GM21737 (cell line): ENCODE results near the gene C1QTNF8.

Experiments
- ATAC-seq: cut with Tn5 transposase; IDR thresholded peaks from one replicate; pipeline ENCODE4 v1.9.1; 2021; ENCODE audit warnings: mild to moderate bottlenecking, moderate library complexity; ENCODE audit not compliant: unreplicated experiment

Gene C1QTNF8

DNA sequence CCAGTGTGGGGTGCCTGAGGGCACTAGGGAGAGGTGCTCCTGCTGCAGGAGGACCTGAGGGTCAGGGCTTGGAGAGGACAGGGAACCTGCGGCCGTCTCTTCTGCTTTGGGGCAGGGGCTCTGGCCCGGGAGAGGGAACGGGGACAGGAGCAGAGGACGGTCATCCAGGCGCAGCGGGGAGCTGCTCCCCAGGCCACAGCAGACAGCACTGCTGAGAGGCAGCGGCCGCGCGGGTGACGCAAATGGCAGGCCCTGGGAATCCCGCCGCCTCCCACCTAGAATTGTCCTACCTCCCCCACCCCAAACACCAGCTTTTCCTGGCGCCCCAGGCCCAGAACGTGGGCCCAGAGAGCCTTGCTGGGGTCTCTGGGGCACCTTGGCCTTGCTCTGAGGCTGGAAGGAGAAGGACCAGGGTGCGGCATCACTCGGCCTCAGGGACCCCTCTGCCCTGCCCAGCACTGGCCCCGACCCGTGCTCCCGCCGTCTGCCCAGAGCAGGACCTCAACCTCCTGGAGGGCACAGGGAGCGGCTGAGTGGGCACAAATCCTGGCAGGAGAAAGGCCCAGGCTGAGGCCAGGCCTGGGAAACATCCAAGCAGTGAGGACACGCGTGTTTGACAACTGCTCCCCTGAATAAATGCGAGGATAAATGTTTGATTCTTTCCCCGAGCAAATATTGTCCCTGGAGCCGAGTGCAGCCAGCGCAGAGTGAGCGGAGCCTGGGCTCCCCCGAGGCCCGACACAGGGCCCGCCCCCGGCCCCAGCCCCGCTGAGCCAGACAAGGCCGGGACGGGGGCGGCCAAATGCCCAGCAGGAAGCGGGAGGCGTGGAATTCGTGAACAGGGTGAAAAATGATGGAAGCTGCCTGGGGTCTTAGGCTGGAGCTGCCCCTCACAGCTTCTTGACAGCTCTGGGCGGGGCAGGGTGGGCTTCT, 15.0 kb downstream of the C1QTNF8 start:
- ATAC-seq, result no peak

DNA sequence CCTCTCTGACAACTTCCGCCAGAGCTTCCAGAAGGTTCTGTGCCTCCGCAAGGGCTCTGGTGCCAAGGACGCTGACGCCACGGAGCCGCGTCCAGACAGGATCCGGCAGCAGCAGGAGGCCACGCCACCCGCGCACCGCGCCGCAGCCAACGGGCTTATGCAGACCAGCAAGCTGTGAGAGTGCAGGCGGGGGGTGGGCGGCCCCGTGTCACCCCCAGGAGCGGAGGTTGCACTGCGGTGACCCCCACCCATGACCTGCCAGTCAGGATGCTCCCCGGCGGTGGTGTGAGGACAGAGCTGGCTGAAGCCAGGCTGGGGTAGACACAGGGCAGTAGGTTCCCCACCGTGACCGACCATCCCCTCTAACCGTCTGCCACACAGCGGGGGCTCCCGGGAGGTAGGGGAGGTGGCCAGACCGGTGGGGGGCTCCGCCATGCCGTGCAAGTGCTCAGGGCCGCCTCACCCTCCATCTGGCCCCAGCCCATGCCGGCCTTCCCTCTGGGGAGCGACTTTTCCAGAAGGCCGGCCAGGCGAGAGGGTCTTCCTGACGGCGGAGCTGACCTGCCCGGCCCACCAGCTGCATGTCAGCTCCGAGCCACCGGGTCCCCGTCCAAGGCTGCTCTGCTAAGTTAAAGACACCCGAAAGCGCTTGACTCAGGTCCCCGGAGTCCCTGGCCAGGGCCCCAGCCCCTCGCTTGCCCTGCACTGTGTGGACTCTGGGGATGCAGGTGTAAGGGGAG, 16.1 kb downstream of the C1QTNF8 start:
- no peak for ATAC-seq

DNA sequence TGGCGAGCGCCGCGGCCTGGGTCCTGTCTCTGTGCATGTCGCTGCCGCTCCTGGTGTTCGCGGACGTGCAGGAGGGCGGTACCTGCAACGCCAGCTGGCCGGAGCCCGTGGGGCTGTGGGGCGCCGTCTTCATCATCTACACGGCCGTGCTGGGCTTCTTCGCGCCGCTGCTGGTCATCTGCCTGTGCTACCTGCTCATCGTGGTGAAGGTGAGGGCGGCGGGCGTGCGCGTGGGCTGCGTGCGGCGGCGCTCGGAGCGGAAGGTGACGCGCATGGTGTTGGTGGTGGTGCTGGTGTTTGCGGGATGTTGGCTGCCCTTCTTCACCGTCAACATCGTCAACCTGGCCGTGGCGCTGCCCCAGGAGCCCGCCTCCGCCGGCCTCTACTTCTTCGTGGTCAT, 16.7 kb downstream of the C1QTNF8 start:
- ATAC-seq, result no peak

DNA sequence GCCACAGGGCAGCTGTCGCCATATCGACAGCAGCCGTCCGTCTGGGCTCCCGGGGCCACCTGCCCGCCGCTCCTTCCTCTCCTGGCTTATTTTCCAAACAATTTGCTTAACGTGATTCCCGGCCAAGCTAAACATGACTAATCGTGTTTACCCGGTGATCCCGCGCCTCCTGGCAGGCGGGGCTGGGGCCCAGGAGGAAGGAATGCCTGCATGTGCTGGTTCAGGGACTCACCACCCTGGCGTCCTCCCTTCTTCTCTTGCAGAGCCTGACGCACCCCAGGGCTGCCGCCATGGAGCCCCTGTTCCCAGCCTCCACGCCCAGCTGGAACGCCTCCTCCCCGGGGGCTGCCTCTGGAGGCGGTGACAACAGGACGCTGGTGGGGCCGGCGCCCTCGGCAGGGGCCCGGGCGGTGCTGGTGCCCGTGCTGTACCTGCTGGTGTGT, 17.4 kb downstream of the C1QTNF8 start:
- no peak for ATAC-seq

DNA sequence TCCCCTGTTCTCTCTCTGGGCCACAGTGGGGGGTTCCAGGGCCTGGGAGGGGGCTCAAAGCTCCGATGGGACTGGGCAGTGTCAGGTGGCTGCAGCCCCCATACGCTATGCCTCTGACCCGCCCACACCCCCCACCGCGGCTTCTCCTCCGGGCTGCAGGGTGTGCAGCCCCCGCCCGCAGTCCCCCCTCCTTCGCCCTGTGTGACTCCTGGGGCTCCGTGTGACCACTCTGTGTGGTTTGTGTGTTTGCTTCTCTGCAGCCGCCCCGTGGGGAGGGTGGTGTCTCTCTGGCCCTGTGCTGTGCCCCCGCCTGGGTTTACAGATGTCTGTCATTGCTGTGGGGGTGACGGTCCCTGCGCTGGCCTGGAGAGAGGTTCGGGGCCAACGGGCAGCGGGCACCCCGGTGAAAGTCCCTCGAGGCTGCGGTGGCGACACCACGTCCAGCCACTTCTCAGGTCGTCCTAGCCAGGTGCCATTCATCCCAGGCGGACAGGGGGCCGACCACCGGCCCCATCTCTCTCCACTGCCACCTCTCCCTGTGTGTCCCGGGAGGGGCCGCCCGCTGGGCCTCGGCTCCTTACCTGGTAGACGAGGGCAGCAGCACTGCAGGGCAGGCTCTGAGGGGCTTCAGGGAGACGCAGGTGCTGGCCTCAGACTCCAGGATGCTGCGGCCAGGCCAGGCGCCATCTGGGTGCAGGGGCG, 18.0 kb downstream of the C1QTNF8 start:
- no peak for ATAC-seq

DNA sequence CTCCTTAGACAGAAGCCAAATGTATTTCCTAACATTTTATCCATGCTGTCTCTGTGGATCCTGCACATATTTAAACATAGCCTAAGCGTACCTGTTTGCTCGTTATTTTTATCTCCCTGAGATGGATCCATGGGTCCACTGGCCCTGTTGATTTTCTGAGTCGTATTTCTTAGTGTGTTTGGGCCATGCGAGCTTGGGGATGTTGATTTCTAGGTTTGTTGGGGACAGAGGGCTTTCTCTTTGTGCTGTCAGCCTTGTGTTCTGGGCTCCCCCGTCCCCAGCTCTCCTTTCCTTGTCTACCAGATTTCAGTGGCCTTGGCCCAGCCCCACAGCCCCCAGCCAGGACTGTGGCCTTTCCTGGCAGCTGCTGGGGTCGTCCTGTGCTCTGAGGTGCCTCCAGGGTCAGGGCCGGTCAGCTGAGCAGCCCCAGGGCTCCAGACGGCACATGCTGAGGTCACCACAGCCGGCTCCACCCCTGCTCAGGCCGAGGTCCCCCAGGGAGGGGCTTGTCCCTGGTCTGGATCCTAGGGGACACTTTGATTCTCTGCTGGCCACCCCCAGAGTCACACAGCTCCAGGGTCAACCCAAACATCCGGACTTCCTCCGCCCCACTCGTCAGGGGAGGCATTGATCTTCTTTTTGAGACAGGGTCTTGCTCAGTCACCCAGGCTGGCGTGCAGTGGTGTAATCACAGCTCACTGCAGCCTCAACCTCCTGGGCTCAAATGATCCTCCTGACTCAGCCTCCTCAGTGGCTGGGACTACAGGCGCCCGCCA, 19.1 kb downstream of the C1QTNF8 start:
- no peak for ATAC-seq

DNA sequence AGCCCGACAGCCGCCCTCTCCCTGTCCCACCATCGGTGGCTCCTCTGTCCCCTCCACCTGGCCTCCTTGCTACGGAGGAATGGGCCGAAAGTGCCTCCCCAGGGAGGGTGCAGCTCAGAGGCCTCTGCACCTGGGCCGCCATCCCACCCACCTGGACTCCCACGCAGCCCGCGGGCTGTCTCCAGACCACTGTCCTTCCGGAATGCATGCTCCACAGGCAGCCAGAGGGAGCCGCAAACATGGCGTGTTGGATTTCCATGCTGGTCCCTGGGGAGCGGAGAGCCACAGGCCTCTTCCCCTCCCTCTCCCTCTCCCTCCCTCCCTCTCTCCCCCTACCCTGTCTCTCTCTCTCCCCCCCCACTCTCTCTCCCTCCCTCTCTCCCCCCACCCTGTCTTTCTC, 20.5 kb downstream of the C1QTNF8 start:
- ATAC-seq, result no peak

DNA sequence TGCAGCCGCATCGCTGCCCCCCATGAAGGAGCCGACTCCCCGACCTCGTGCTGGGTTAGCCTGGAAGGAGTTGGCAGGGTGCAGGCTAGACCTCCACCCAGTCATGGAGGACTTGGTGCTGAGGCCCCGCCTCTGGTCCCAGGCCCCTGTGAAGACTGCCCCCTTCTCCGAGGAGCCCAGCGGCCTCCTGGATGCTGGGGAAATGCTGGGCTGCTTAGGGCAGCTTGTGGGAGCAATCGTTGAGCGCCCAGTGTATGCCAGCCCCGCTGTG, 21.7 kb downstream of the C1QTNF8 start:
- ATAC-seq, result no peak

DNA sequence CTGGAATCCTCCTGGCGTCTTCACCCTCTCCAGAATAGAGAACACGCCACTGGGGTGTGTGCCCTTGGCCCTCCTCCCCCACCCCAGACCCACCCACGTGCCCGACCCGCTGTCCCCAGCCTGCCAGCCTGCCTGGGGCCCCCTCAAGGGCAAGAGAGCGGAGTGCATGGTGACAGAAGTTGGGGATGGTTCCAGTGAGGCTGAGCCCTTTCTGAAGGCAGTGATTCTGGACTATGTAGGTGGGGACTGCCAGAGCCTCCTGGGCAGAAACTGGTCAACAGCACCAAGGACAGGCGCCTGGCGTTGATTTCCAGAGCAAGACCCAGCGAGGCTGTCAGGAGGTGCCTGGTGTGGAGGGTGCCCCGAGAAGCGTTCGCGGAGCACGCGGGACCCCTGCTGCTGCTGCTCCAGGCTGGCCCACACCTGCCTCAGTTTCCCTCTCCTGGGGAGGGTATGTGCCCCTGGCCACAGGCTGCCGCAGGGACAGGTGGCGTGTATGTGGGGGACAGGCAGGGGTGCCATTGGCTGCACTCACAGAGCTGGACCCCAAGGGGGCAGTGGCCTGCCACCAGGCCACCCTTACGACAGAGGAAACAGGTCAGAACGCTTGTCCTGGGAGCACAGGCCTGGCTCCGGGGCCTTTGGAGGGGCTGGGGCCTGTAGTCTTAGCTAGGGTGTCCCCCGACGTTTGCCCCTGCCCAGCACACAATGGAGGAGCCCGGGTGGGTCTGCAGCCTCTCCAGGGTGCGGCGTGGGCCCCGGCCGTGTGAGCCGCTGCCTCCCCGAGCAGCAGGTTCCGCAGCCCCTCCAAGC, 22.3 kb downstream of the C1QTNF8 start:
- ATAC-seq, result no peak

DNA sequence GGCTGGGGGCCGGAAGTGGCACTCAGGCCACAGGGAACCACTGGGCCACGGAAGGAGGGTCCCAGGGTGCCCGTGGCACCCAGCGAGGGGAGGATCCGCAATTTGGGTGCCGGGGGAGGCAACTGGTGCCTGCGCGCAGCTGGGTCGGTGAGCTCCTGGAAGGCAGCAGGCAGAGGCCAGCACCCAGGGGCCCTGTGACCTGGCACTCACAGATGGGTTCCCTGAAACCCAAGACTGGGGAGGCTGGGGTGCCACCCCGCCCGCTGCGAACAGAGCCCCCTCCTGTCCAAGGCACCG, 22.8 kb downstream of the C1QTNF8 start:
- no peak for ATAC-seq

DNA sequence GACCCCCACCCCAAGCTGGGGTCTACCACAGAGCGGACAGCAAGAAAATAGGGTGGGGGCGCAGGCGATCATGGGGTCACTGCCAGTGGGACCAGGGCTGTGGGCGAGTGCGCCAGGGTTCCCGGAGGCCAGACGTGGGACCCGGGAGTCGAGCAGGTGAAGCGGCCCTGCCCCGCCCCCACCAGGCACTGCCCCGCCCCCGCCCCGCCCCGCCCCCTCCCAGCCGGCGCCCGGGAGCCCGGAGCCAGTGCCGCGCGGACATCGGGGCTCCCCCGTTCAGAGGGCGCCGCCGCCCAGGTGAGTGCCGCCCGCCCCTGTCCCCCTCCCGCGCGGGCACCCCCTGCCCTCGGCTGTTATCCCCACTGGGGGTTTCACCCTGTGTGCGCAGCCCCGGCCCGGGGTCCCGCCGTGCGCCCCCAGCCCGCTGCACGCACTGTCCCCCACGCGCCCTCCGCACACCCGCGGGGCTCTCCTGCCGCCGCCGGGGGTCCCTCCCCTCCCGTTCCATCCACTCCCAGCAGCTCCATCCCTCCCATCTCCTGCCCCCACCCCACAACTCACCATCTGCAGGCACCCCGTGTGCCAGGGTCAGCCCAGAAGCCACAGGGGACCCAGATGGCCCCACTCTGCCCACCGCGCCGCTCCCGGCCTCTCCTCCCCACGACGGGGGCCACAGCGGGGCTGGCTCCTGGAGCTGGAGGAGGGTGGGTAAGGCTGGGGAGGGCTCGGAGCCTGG, 23.4 kb downstream of the C1QTNF8 start, which contains the start of gene SSTR5:
Gene SSTR5, plus strand, starts transcription at position 222 of the 736 bp plus-strand sequence. CDS start 6,122 bp downstream, outside the sequence.
- no peak for ATAC-seq

DNA sequence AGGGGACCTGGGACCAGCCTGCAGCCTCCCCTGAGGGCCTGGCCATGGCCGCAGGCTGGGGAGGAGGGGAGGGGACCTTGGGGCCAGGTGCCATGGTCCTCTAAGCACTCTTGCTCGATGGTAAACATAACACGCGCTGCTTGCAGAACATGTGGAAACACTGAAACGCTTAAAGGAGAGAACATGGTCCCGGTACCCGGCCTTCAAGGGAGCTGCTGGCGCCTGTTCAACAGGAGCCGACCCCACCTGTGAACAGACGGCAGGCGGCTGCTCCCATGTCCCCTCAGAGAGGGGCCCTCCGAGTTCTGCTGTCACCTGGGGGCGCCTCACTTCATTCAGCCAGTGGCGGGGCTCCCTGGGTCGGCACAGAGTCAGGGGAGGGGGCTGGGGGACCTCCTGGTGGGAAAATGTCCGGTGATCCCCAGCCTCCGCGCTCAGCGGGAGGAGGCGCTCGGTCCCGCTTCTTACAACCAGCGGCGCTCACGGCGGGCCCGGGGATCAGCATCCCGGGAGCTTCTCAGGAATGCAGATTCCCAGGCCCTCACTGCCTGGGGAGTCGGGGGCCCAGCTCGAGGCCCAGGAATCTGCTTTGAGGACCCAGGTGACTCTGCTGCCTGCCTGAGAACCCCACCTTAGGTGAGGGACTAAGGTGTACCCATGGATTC, 24.4 kb downstream of the C1QTNF8 start:
- no peak for ATAC-seq

DNA sequence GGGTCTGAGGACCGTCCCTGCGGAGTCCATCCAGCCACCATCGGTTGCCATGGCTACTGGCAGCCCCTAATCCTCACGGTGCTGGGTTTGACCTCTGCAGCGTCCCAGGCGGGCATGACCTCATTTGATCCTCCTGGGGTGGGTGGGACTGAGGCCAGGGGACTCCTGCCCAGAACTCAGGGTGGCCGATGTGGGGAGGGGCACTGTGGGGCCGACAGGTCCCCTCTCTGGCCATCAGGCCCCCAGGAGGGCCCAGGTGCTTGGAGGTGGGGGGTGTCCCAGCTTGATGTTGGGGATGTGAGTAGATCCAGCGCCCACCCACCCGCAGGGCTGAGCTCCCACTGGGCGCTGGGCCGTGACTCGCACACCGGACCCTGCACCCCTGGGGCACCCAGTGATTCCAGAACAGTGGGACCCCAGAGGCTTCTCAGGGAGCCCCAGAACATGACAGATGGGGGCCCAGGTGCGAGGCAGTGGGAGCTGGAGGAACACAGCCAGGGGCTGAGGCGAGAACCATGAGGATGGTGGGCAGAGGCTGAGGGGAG, 25.1 kb downstream of the C1QTNF8 start:
- no peak for ATAC-seq

DNA sequence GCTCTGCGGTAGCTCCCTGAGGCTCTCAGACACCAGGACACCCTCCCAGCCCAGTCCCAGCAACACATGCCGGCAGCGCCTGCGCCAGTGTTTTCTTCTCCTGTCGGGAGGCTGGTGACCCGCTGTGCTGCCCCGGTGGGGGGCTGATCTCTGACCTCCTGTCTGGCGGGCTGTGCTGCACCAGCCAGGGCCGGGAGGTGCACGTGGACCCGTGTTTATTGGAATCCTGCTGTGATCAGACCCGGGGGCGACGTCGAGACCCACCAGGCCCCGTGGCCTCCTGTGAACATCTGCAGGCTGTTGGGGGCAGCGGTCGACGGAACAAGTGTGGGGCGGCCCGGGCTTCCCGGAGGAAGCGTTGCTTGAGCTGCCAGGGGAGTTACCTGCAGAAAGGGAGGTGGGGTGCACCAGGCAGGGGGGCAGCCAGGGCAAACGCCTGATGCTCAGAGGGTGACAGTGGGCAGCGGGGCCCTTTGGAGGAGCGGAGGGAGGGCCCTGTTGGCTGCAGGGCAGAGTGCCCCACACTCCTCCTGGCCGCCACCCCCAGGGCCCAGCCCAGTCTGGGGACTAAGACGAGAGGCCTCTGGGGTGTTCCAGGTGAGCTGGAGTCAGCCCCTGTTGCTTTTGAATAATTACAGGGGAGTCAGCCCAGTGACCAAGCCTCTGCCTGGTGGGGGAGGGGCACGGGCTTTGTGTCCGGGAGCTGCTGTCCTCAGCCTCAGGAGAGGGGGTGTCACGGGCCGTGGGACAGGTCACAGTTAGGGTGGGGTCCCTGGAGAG, 25.8 kb downstream of the C1QTNF8 start:
- ATAC-seq, result no peak

DNA sequence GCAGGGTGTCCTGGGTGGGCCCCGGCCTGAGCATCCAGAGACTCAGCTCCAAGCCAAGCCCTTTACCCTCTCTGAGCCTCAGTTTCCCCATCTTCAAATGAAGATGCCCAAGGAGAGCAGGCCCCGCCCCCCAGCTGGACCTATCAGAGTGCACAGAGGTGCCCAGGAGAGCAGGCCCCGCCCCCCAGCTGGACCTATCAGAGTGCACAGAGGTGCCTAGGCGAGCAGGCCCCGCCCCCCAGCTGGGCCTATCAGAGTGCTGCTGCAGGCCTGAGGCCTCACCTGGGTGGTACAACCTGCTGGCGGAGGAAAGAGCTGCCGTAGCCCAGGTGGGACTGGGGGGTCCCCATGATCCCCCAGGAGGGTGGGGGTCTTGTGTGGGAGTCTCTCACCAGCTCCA, 26.9 kb downstream of the C1QTNF8 start:
- ATAC-seq, result no peak

DNA sequence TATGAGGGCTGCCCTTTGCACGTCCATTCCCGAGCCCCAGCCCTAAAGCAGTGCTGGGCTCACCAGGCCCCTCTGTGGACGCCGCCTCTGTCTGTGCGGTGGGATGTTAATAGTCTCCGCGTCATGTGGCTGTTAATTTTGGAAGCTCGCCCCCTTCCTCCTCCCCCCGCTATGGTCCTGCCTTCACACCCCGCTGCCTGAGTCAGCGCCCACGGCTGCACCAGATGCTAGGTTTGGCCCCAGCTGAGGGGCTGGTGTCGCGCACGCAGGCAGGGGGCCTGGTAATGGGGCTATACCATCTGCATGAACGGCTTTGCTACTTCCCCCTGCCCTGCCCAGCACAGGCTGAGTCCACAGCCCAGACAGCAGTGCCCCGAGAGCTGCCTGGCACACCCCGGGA, 27.6 kb downstream of the C1QTNF8 start:
- ATAC-seq, result no peak

DNA sequence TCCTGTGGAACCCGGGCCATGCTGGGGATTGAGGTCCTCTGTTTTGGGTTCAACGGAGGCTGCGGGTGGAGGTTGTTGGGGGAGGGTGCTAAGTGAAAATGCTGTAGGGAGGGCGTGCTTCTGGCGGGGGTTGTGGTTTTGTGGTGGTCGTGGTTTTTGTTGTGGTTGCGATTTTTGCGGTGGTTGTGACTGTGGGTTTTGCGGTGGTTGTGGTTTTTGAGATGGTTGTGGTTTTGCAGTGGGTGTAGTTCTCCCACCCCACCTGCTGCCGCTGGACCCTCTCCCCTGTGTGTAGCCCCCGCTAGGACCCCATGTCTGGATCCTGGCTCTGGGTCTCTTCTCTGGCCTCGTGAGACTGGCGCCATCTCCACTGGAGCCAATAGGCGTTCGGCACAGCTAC, 28.4 kb downstream of the C1QTNF8 start:
- no peak for ATAC-seq

DNA sequence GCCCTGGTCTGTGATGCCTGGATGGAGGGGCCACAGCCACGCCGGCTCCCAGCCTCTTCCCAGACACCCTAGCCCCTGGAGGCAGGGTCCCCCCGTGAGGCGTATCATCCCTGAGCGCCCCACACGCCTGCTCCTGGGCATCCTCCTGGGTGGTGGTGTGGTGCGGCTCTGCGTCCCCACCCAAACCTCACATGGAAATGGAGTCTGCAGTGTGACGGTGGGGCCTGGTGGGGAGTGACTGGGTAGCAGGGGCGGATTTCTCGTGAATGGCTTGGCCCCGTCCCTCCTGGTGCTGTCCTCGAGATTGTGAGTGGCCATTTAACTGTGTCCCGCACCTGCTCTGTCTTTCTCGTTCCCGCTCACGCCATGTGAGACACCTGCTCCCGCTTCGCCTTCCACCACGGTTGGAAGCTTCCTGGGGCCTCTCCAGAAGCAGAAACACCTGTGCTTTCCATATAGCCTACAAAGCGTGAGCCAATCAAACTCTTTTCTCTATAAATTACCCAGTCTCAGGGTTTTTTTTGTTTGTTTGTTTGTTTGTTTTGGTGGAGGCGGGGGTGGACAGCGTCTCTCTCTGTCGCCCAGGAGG, 29.4 kb downstream of the C1QTNF8 start:
- no peak for ATAC-seq
